GM21528 (cell line): ENCODE data around the gene DZIP3.
"Not testable (repeated sequence)": the region's sequence is repeated elsewhere in the genome, so short reads cannot be mapped to it uniquely, and the experiment has no call there.

ENCODE experiments used
- ATAC-seq: cut with Tn5 transposase; IDR thresholded peaks from one replicate; pipeline ENCODE4 v1.9.1; 2021; ENCODE audit warnings: mild to moderate bottlenecking, moderate library complexity; ENCODE audit not compliant: unreplicated experiment, low FRiP score

DZIP3 gene

DNA sequence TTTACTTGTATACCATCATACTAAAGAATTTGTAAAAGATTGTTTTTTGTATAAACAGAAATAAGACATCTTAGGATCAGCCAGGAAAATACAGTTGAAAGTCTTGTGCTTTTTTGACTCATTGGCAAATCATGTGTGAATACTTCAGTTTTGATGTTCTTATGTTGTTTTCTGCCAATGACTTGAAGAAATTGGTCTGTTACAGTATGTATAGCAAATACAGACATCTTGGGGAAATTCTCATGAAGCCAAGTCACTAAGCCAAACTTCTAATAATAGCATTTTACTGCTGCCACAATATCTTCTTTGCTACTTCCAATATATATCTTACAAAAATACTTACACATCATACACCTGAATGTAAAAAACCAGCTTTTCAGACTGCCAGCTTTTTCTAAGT is 83.2 kb downstream of the DZIP3 start:
- ATAC-seq, result no peak

GRCh38 chr3:108673988-108674661 is 84.6 kb downstream of the DZIP3 start:
- ATAC-seq, result no peak

GRCh38 chr3:108677811-108678210 is 88.3 kb downstream of the DZIP3 start:
- ATAC-seq, result no peak

DNA sequence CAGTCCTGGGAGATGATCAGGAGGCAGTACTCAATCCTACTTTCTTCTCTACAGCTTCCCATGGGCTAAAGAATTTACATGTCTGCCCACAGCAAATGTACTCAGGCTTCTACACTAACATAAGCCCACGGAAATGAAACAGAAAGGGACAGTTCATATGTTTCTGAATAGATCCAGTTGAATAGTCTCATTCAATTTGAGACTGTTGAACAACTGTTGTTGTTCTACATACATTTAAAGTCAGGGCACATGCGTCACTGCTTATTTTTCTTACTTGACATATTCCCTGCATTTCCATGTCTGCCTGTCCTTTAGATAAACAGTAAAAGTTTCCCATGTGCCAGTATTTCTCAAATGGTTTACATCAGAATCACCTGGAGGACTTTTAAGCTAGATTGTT is 102.8 kb downstream of the DZIP3 start:
- not testable (repeated sequence) for ATAC-seq

DNA sequence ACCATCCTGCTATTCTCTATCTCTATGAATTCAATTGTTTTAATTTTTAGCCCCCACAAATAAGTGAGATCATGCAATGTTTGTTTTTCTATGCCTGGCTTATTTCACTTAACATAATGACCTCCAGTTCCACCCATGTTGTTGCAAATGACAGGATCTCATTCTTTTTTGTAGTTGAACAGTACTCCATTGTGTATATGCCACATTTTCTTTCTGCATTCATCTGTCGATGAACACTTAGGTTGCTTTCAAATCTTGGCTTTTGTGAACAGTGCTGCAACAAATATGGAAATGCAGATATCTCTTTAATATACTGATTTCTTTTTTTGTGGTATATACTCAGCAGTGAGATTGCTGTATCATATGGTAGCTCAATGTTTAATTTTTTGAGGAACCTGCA is 108.9 kb downstream of the DZIP3 start:
- ATAC-seq, result no peak

- ATAC-seq, result no peak
Measured at GRCh38 chr3:108705045-108705444, 115.5 kb downstream of the DZIP3 start.

DNA sequence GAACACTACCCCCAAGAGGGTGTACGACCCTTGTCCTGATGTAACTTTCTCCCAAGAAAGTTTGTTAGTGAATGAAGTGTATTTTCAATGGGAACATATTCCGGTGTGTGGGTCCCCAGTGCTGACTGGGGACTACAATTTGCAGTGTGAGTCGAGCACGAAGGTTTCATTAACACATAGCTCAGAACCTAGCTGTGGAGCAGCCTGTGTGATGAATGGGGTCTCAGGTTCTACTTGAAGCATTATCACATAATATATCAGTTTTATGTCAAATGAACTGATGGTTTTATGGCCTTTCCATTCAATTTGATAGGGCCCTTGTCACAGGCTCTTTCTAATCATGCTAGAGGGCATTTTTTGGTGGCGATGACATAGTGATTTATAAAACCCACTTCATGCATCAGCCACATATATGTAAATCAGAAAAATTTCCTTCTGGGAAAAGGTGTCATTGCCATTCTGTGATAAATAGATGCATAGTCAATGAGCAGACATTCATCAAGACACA is 123.5 kb downstream of the DZIP3 start:
- no peak for ATAC-seq

GRCh38 chr3:108713816-108714215 is 124.3 kb downstream of the DZIP3 start:
- ATAC-seq, result no peak

GRCh38 chr3:108718454-108718853 is 128.9 kb downstream of the DZIP3 start:
- no peak for ATAC-seq

DNA sequence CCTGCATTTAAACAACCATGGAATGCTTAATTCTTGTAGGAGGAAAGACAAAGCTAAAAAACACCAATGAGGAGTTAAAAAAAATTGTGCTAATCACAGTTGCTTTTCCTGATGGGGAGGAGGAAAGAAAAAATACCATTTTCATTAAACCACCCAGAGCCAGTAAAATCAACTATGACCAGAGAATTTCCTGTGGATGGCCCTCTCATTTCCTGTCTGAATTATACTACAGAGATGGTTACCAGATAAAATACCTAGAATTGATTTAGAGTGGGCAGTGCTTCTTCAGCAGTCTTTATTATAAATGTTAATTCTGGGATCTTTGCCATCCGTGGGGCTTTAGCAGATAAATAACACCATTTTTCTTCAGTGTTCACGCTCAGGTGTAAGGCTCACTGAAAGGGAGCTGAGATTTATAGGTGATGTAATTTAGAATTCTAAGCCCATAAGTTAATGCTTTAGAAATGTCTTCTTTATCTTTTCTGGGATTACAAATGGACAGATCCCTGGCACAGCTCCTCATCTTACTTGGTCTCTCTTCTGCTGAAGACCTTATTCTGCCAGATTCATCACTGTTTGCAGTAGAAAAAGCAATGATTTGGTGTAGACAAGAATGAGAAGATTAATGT is 129.8 kb downstream of the DZIP3 start:
- ATAC-seq, result no peak

DNA sequence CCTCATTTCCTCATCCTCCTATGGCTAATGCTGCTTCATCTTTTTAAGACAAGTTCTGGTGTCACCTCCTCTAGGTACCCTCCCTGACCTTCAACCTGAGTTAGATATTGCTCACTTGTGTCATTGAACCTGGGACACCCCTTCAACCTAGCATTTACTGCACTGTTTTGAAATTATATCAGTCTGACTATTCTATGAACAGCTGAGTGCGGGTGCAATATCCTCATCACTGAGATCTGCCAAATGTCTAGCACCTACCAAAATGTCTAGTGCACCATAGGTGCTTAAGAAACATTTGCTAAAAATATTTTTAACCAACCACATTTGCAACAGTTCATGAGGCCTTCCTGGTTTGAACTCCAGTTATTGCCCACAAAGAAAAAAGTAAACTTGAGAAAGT is 133.2 kb downstream of the DZIP3 start:
- ATAC-seq, result no peak

GRCh38 chr3:108724101-108724500 is 134.6 kb downstream of the DZIP3 start:
- ATAC-seq, result no peak

- ATAC-seq, result no peak
Measured at GRCh38 chr3:108728105-108728504, 138.6 kb downstream of the DZIP3 start.

DNA sequence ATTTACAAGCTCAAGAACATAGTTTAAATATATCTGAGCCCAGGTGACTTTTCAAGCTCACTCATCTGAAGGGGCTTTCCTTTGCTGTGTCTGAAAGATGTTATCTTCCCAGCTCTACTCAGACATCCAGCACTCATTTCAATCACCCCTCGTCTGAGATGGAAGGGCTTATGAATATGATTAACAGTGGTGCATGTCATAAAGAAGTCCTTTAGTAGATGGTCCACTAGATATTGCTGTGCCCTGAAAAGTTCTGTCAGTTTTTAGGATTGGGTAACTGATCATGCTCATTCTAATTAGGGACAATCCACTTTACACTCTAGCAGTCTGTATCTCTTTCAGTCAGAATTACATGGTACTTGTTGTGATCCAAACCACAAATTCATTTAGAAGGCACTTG is 139.4 kb downstream of the DZIP3 start:
- no peak for ATAC-seq

GRCh38 chr3:108736821-108737220 is 147.3 kb downstream of the DZIP3 start:
- no peak for ATAC-seq

GRCh38 chr3:108742929-108743328 is 153.4 kb downstream of the DZIP3 start:
- ATAC-seq, result no peak
